HG03442 (cell line): ENCODE measurements around the gene ADAMTS3.

ENCODE experiments used
- ATAC-seq: cut with Tn5 transposase; IDR thresholded peaks from one replicate; pipeline ENCODE4 v1.9.1; 2021; ENCODE audit warnings: mild to moderate bottlenecking, moderate library complexity; ENCODE audit not compliant: unreplicated experiment

The ADAMTS3 gene

GRCh38 chr4:72418458-72418857, 150.6 kb downstream of the ADAMTS3 start:
- no peak for ATAC-seq

GRCh38 chr4:72410158-72410557, 158.9 kb downstream of the ADAMTS3 start:
- ATAC-seq = no peak

GRCh38 chr4:72408568-72408967, 160.5 kb downstream of the ADAMTS3 start:
- ATAC-seq = no peak

- no peak for ATAC-seq
These were observed 163.6 kb downstream of the ADAMTS3 start for GRCh38 chr4:72405417-72405816.

GRCh38 chr4:72397314-72397713, 171.7 kb downstream of the ADAMTS3 start:
- no peak for ATAC-seq

- ATAC-seq = no peak
These were observed 174.9 kb downstream of the ADAMTS3 start for GRCh38 chr4:72394012-72394663.

GRCh38 chr4:72391281-72391680, 177.7 kb downstream of the ADAMTS3 start:
- no peak for ATAC-seq

- ATAC-seq = no peak
These were observed 178.6 kb downstream of the ADAMTS3 start for GRCh38 chr4:72390409-72390808.

- ATAC-seq = no peak
These were observed 180.5 kb downstream of the ADAMTS3 start for GRCh38 chr4:72388521-72388920.

- ATAC-seq = no peak
These were observed 181.1 kb downstream of the ADAMTS3 start for GRCh38 chr4:72387959-72388358.

GRCh38 chr4:72383439-72383838, 185.6 kb downstream of the ADAMTS3 start:
- ATAC-seq = no peak

- no peak for ATAC-seq
These were observed 190.1 kb downstream of the ADAMTS3 start for GRCh38 chr4:72378901-72379300.

- no peak for ATAC-seq
These were observed 191.4 kb downstream of the ADAMTS3 start for GRCh38 chr4:72377491-72378194.

GRCh38 chr4:72376901-72377300, 192.1 kb downstream of the ADAMTS3 start:
- no peak for ATAC-seq

GRCh38 chr4:72375073-72375736, 193.8 kb downstream of the ADAMTS3 start:
- ATAC-seq = no peak

- ATAC-seq = no peak
These were observed 194.9 kb downstream of the ADAMTS3 start for GRCh38 chr4:72374159-72374558.

- ATAC-seq = no peak
These were observed 202.4 kb downstream of the ADAMTS3 start for GRCh38 chr4:72366601-72367000.

- no peak for ATAC-seq
These were observed 203.0 kb downstream of the ADAMTS3 start for GRCh38 chr4:72365981-72366380.

GRCh38 chr4:72365016-72365415, 204.0 kb downstream of the ADAMTS3 start:
- no peak for ATAC-seq

GRCh38 chr4:72360075-72360474, 208.9 kb downstream of the ADAMTS3 start:
- ATAC-seq = no peak

- no peak for ATAC-seq
These were observed 210.5 kb downstream of the ADAMTS3 start for GRCh38 chr4:72358483-72358882.

GRCh38 chr4:72357908-72358307, 211.1 kb downstream of the ADAMTS3 start:
- no peak for ATAC-seq
